OCI-LY3 (cell line): ENCODE measurements around the gene MCRS1.

Source experiments
- H2AFZ ChIP-seq: fragments of 200-600, 300-600 bp; shearing (Covaris generic); 2 replicates; pipeline ENCODE4 v1.6.0; 2014; ENCODE audit warnings: antibody characterized with exemption, low read depth, low read length
- H3K27ac ChIP-seq: fragments of 200-600, 300-600 bp; sonication (generic); 2 replicates; pipeline ENCODE4 v1.5.1; 2014; ENCODE audit warnings: mild to moderate bottlenecking, low read length, moderate library complexity, mixed read lengths
- H3K27me3 ChIP-seq: fragments of 200-600, 300-600 bp; sonication (generic); 2 replicates; pipeline ENCODE4 v1.6.1; 2014; ENCODE audit warnings: low read depth, low read length, mixed read lengths
- H3K36me3 ChIP-seq: fragments of 200-600, 300-600 bp; sonication (generic); replicated peaks from 2 replicates; pipeline ENCODE3; 2014; ENCODE audit warnings: low read depth, low read length, mixed read lengths
- H3K4me1 ChIP-seq: fragments of 300-600, 200-600 bp; sonication (generic); 2 replicates; pipeline ENCODE4 v1.6.1; 2014; ENCODE audit warnings: low read length, mixed read lengths
- H3K4me2 ChIP-seq: fragments of 200-600, 300-600 bp; sonication (generic); 2 replicates; pipeline ENCODE4 v1.6.1; 2014; ENCODE audit warnings: low read length, mixed read lengths
- H3K4me3 ChIP-seq: fragments of 300-600, 200-600 bp; sonication (generic); 2 replicates; pipeline ENCODE4 v1.5.1; 2014; ENCODE audit warnings: antibody characterized with exemption, mild to moderate bottlenecking, low read length, moderate library complexity
- H3K79me2 ChIP-seq: fragments of 300-600, 200-600 bp; shearing (Covaris generic); 2 replicates; pipeline ENCODE4 v1.6.1; 2014; ENCODE audit warnings: mild to moderate bottlenecking, low read length, mixed read lengths
- H3K9ac ChIP-seq: fragments of 300-600, 200-600 bp; shearing (Covaris generic); 2 replicates; pipeline ENCODE4 v1.6.0; 2014; ENCODE audit warnings: mild to moderate bottlenecking, low read length, moderate library complexity
- H3K9me3 ChIP-seq: fragments of 200-600, 300-600 bp; shearing (Covaris generic); 2 replicates; pipeline ENCODE4 v1.6.1; 2014; ENCODE audit warnings: low read length, mixed read lengths; ENCODE audit not compliant: insufficient read depth
- H4K20me1 ChIP-seq: fragments of 200-600, 300-600 bp; sonication (generic); 2 replicates; pipeline ENCODE4 v1.6.1; 2016; ENCODE audit warnings: low read length, mixed read lengths; ENCODE audit not compliant: insufficient read depth
- EZH2phosphoT487 ChIP-seq: fragments of 200-600 bp; shearing (Covaris generic); IDR thresholded peaks from 2 replicates; pipeline ENCODE4 v1.6.1; 2018; ENCODE audit warnings: antibody characterized with exemption, mixed run types, low read depth
- TF ChIP-seq, protein P1 (sequence below): fragments of 200-600, 300-600 bp; sonication (generic); IDR thresholded peaks from 2 replicates; pipeline ENCODE4 v1.5.1; 2014; ENCODE audit warnings: antibody characterized with exemption, low read length, low read depth

Gene MCRS1

DNA sequence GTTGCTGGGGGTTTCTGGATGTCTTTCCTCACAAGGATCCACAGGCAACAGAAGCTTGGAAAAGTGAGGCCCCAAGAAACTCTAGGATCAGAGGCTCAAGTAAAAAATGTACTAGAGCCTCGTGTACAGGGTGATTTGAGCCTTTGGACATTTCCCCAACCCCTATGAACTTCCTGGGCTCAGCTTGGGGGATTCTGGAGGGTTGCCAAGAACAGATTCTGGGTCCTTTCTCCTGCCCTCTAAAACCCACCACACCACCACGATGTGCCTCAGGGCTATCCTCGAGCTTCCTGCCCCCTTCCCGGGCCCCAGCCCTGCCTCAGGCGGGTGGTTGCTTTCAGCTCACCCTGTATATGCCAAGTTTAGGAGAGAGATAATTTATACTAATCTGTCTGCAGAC, 36.9 kb upstream of the MCRS1 start:
- no peaks in the 10 kb centered on the region for H3K27me3 ChIP-seq
- H3K79me2 ChIP-seq: no peaks in the 10 kb centered on the region
- H3K4me3 ChIP-seq: no peak overlapping the region
- no peak for TF ChIP-seq EZH2phosphoT487
- TF ChIP-seq, protein P1, sequence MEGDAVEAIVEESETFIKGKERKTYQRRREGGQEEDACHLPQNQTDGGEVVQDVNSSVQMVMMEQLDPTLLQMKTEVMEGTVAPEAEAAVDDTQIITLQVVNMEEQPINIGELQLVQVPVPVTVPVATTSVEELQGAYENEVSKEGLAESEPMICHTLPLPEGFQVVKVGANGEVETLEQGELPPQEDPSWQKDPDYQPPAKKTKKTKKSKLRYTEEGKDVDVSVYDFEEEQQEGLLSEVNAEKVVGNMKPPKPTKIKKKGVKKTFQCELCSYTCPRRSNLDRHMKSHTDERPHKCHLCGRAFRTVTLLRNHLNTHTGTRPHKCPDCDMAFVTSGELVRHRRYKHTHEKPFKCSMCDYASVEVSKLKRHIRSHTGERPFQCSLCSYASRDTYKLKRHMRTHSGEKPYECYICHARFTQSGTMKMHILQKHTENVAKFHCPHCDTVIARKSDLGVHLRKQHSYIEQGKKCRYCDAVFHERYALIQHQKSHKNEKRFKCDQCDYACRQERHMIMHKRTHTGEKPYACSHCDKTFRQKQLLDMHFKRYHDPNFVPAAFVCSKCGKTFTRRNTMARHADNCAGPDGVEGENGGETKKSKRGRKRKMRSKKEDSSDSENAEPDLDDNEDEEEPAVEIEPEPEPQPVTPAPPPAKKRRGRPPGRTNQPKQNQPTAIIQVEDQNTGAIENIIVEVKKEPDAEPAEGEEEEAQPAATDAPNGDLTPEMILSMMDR: no peak
- H3K4me2 ChIP-seq: no peak overlapping the region
- no peak overlapping the region for H3K9ac ChIP-seq
- H3K4me1 ChIP-seq: no peaks in the 10 kb centered on the region
- H3K9me3 ChIP-seq: no peaks in the 10 kb centered on the region
- H4K20me1 ChIP-seq: no peaks in the 10 kb centered on the region
- H2AFZ ChIP-seq: no peak overlapping the region
- no peaks in the 10 kb centered on the region for H3K36me3 ChIP-seq
- H3K27ac ChIP-seq: no peak overlapping the region

DNA sequence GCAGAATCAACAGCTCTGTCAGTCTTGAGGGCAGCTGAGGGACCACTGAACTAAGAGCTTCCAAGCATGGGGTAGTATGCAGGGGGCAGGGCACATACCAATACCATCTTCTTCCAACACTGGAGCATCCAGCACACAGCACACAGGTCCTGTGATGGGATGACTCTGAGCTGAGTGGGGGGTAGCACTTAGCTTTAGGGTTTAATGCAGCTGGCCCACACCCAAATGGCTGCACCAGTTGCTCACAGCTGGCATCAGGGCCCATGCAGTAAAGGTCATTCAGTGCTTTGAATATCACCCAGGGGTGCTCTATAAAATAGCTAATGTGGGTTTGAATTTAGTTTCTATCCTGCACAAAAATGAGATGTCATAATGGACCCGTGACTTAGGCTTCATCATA, 35.8 kb upstream of the MCRS1 start:
- Histone ChIP-seq H3K9ac (no peak overlapping the region), H3K79me2 (no peaks in the 10 kb centered on the region)
- TF ChIP-seq, protein P1: no peak
- TF ChIP-seq EZH2phosphoT487: no peak

DNA sequence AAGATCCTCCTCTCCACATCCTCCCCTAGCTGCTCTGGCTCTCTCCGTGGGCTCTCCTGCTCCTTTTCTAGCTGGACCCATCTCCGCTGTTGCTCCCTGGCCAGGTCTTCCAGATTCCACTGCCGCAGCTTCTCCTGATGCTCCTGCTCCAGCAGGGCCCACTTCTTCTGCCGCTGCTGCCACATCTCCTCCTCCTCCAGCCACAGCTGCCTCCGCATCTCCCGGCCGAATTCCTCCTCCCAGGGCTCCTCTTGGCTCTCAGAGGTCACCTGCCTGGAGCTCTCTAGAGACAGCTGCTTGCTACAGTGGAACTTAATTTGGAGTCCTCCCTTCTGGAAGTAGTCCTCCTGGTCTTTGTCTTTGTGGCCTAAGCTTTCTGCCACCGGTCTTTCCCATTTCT, 32.0 kb upstream of the MCRS1 start:
- no peaks in the 10 kb centered on the region for H3K79me2 ChIP-seq
- H3K4me2 ChIP-seq: no peak overlapping the region

More for the DNA sequence above, 35.8 kb upstream of the MCRS1 start:
- Histone ChIP-seq H3K27me3 (no peaks in the 10 kb centered on the region), H3K4me2 (no peak overlapping the region), H3K36me3 (no peaks in the 10 kb centered on the region), H3K4me3 (no peak overlapping the region), H3K4me1 (no peaks in the 10 kb centered on the region), H2AFZ (no peak overlapping the region), H4K20me1 (no peaks in the 10 kb centered on the region), H3K9me3 (no peaks in the 10 kb centered on the region), H3K27ac (no peak overlapping the region)

DNA sequence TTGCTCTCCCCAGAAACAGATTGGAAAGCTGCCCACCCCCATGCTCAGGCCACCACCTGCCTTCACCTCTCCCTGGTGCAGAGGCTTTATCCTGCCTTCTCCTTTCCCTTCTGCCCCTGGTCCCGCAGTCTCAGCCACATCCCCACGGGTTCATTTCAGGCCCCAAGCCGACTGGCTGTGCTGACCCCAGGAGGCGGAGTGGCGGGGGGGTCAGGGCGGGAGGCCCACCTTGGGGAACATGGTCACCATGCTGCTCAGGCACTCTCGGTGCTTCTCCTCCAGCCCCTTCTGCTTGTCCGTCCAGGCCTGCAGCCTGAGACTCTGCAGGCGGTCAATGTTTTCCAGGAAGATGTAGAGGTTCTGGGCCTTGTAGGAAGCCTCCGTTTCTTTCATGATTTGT, 30.6 kb upstream of the MCRS1 start:
- TF ChIP-seq, protein P1: no peak
- TF ChIP-seq EZH2phosphoT487: no peak
- H3K4me1 ChIP-seq: no peaks in the 10 kb centered on the region

More for the DNA sequence above, 32.0 kb upstream of the MCRS1 start:
- H3K36me3 ChIP-seq: no peaks in the 10 kb centered on the region
- no peak for TF ChIP-seq EZH2phosphoT487
- TF ChIP-seq, protein P1: no peak
- no peak overlapping the region for H3K27ac ChIP-seq
- no peak overlapping the region for H3K9ac ChIP-seq
- H2AFZ ChIP-seq: no peak overlapping the region
- H3K27me3 ChIP-seq: no peaks in the 10 kb centered on the region
- H3K4me1 ChIP-seq: no peaks in the 10 kb centered on the region
- H3K4me3 ChIP-seq: no peak overlapping the region
- H4K20me1 ChIP-seq: no peaks in the 10 kb centered on the region
- no peaks in the 10 kb centered on the region for H3K9me3 ChIP-seq

More for the DNA sequence above, 30.6 kb upstream of the MCRS1 start:
- Histone ChIP-seq H3K27me3 (no peaks in the 10 kb centered on the region), H2AFZ (no peak overlapping the region), H4K20me1 (no peaks in the 10 kb centered on the region), H3K4me3 (no peak overlapping the region), H3K79me2 (no peaks in the 10 kb centered on the region), H3K4me2 (no peak overlapping the region), H3K27ac (no peak overlapping the region), H3K9ac (no peak overlapping the region), H3K9me3 (no peaks in the 10 kb centered on the region), H3K36me3 (no peaks in the 10 kb centered on the region)
